Glomerular visceral epithelial cell (primary cell): ENCODE measurements around the gene PTH2.
"Not testable (repeated sequence)": the region's sequence is repeated elsewhere in the genome, so short reads cannot be mapped to it uniquely, and the experiment has no call there.

Experiments
- DNase-seq: peaks from one replicate; pipeline ENCODE4 v3.0.0-alpha.2; 2016; ENCODE audit errors: extremely low spot score

Gene PTH2

GRCh38 chr19:49423071-49423984 is at the start of gene PTH2:
Gene PTH2, minus strand, starts transcription at chr19:49423441. Its CDS starts 102 bp downstream, at chr19:49423339.
- no peak for DNase-seq

GRCh38 chr19:49472936-49473335 is 49.7 kb upstream of the PTH2 start:
- no peak for DNase-seq

GRCh38 chr19:49470615-49470978 is 47.4 kb upstream of the PTH2 start:
- no peak for DNase-seq

- DNase-seq, result no peak
These were observed 46.8 kb upstream of the PTH2 start for GRCh38 chr19:49469828-49470614.

- DNase-seq, result no peak
These were observed 45.7 kb upstream of the PTH2 start for GRCh38 chr19:49468746-49469447.

GRCh38 chr19:49468199-49468598 is 45.0 kb upstream of the PTH2 start:
- no peak for DNase-seq

GRCh38 chr19:49465371-49465770 is 42.1 kb upstream of the PTH2 start:
- no peak for DNase-seq

GRCh38 chr19:49463960-49464740 is 40.9 kb upstream of the PTH2 start:
- no peak for DNase-seq

- no peak for DNase-seq
These were observed 39.3 kb upstream of the PTH2 start for GRCh38 chr19:49462492-49462891.

- no peak for DNase-seq
These were observed 38.4 kb upstream of the PTH2 start for GRCh38 chr19:49461656-49462055.

GRCh38 chr19:49461130-49461529 is 37.9 kb upstream of the PTH2 start:
- not testable (repeated sequence) for DNase-seq

GRCh38 chr19:49459388-49459787 is 36.1 kb upstream of the PTH2 start:
- no peak for DNase-seq

- no peak for DNase-seq
These were observed 35.3 kb upstream of the PTH2 start for GRCh38 chr19:49458567-49458903.

- no peak for DNase-seq
These were observed 33.1 kb upstream of the PTH2 start for GRCh38 chr19:49456326-49456725.

- no peak for DNase-seq
These were observed 32.5 kb upstream of the PTH2 start for GRCh38 chr19:49455773-49456172.

- DNase-seq, result no peak
These were observed 30.6 kb upstream of the PTH2 start for GRCh38 chr19:49453757-49454240.

GRCh38 chr19:49453013-49453756 is 29.9 kb upstream of the PTH2 start, which contains the start of gene ALDH16A1:
Gene ALDH16A1, plus strand, starts transcription at chr19:49453225. Its CDS starts 107 bp downstream, at chr19:49453332.
- peak; percentile 98 for DNase-seq

GRCh38 chr19:49451430-49452181 is 28.4 kb upstream of the PTH2 start, which contains the start of gene PIH1D1:
Gene PIH1D1, minus strand, starts transcription at chr19:49451814. Its CDS starts 240 bp downstream, at chr19:49451574.
- DNase-seq, result peak; percentile 99

- DNase-seq, result no peak
These were observed 27.2 kb upstream of the PTH2 start for GRCh38 chr19:49450405-49450804.

GRCh38 chr19:49448432-49448786 is 25.2 kb upstream of the PTH2 start:
- no peak for DNase-seq
